LNCAP (cell line): ENCODE measurements around the gene SCN8A.

ENCODE experiments used
- TF ChIP-seq, protein P1 (sequence below): fragments of 450-650 bp; IDR thresholded peaks from 2 replicates; pipeline ENCODE4 v1.5.1; 2017; ENCODE audit warnings: mild to moderate bottlenecking

Gene SCN8A

GRCh38 chr12:51630256-51630880, 39.3 kb downstream of the SCN8A start:
- TF ChIP-seq, protein P1, sequence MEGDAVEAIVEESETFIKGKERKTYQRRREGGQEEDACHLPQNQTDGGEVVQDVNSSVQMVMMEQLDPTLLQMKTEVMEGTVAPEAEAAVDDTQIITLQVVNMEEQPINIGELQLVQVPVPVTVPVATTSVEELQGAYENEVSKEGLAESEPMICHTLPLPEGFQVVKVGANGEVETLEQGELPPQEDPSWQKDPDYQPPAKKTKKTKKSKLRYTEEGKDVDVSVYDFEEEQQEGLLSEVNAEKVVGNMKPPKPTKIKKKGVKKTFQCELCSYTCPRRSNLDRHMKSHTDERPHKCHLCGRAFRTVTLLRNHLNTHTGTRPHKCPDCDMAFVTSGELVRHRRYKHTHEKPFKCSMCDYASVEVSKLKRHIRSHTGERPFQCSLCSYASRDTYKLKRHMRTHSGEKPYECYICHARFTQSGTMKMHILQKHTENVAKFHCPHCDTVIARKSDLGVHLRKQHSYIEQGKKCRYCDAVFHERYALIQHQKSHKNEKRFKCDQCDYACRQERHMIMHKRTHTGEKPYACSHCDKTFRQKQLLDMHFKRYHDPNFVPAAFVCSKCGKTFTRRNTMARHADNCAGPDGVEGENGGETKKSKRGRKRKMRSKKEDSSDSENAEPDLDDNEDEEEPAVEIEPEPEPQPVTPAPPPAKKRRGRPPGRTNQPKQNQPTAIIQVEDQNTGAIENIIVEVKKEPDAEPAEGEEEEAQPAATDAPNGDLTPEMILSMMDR: no peak

DNA sequence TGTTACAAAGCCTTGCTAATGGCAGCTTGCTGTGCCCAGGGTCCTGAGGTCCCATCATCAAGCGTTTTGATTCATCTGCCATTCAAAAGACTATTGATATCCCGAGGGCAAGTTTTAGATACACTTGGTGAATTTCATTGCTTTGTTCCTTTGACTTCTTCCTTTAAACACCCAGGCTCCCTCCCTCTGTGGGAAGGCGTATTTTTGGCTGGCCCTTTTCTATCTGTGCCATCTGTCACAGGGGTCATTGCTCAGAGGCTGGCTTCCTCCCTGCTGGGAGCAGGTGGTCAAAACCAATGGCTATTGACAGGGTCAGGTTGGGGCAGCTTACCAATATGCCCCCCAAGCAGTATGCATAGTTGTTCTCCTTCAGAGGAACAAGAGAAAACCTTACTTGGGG, 40.0 kb downstream of the SCN8A start:
- TF ChIP-seq, protein P1: no peak

DNA sequence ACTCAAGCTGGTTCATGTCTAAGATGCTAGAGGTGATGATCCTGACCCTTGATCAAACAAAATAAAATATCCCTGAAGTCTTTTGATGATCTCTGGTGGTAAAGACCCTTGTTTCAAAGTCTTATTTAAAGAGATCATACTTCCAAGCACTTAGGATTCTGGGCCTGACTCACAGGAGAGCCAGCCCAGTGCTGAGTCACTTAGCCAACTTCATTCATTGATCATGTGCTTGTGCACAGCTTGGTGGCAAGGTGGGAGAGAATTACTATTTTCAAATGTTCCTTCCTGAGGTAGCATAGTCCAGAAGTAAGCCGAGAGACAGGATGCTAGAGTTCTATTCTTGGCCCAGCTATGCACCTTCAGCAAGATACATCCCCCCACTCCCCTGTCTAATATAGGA, 40.6 kb downstream of the SCN8A start:
- TF ChIP-seq, protein P1: no peak

DNA sequence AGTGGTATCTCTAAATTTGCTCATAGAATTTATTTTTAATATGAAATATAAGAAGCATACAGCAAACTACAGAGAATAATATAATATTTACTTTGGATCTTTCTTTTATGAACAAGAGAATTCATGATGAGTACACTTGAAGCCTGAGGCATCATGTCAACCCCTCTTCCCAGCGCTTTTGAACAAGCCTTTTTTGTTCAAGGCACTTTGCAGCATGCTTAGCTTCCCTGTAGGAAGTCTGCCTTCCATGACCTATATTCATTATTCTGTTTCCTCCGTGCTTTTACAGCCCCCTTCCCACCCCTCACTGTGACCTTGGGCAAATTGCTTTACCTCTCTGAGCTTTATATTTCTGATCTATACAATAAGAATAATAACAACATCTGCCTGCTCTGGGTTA, 41.6 kb downstream of the SCN8A start:
- TF ChIP-seq, protein P1: no peak

GRCh38 chr12:51635346-51635745, 44.3 kb downstream of the SCN8A start:
- TF ChIP-seq, protein P1: no peak

- TF ChIP-seq, protein P1: no peak
These were observed 45.5 kb downstream of the SCN8A start for GRCh38 chr12:51636581-51636980.

DNA sequence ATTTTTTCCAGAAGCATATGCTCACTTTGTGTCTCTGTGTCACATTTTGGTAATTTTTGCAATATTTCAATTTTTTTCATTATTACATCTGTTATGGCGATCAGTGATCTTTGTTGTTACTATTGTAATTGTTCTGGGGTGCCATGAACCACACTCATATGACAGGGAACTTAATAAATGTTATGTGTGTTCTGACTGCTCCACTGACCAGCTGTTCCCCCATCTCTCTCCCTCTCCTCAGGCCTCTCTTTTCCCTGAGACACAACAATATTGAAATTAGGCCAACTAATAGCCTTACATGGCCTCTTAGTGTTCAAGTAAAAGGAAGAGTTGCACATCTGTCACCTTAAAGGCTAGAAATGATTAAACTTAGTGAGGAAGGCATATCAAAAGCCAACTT, 46.0 kb downstream of the SCN8A start:
- TF ChIP-seq, protein P1: no peak

DNA sequence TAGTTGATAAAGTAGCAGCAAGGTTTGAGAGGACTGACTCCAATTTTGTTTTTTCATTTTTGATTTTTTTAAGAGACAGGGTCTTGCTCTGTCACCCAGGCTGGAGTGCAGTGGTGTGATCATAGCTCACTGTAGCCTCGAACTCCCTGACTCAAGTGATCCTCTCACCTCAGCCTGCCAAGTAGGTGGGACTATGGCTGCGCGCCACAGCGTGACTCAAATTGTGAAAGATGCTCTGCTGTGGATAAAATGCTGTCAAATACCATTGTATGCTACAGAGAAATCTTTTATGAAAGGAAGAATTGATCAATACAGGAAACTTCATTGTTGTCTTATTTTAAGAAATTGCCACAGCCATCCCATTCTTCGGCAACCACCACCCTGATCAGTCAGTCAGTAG, 48.3 kb downstream of the SCN8A start:
- TF ChIP-seq, protein P1: no peak
